IPS-NIHi11 (cell line): ENCODE results near the gene ADAMTS17.
"Not testable (repeated sequence)": the region's sequence is repeated elsewhere in the genome, so short reads cannot be mapped to it uniquely, and the experiment has no call there.

Experiments
- DNase-seq: peaks from one replicate; pipeline ENCODE4 v3.0.0; 2012; ENCODE audit warnings: mixed read lengths, low spot score

ADAMTS17 gene

GRCh38 chr15:100083572-100083971 is 258.2 kb downstream of the ADAMTS17 start:
- DNase-seq, result no peak

- DNase-seq, result no peak
Measured at GRCh38 chr15:100082761-100083402, 258.9 kb downstream of the ADAMTS17 start.

- no peak for DNase-seq
Measured at GRCh38 chr15:100081454-100081853, 260.3 kb downstream of the ADAMTS17 start.

GRCh38 chr15:100078511-100079220 is 263.1 kb downstream of the ADAMTS17 start:
- no peak for DNase-seq

GRCh38 chr15:100075229-100075628 is 266.5 kb downstream of the ADAMTS17 start:
- no peak for DNase-seq

- no peak for DNase-seq
Measured at GRCh38 chr15:100073982-100074381, 267.8 kb downstream of the ADAMTS17 start.

GRCh38 chr15:100066521-100067280 is 275.1 kb downstream of the ADAMTS17 start:
- DNase-seq, result not testable (repeated sequence)

GRCh38 chr15:100061944-100062343 is 279.8 kb downstream of the ADAMTS17 start:
- no peak for DNase-seq

- DNase-seq, result peak; percentile 47
Measured at GRCh38 chr15:100060276-100060926, 281.4 kb downstream of the ADAMTS17 start.

- DNase-seq, result no peak
Measured at GRCh38 chr15:100059521-100059920, 282.3 kb downstream of the ADAMTS17 start.

GRCh38 chr15:100059094-100059493 is 282.7 kb downstream of the ADAMTS17 start:
- DNase-seq, result no peak

- no peak for DNase-seq
Measured at GRCh38 chr15:100058458-100058857, 283.3 kb downstream of the ADAMTS17 start.

GRCh38 chr15:100057281-100057680 is 284.5 kb downstream of the ADAMTS17 start:
- DNase-seq, result no peak

GRCh38 chr15:100056411-100057072 is 285.2 kb downstream of the ADAMTS17 start:
- DNase-seq, result no peak

GRCh38 chr15:100055821-100056220 is 286.0 kb downstream of the ADAMTS17 start:
- DNase-seq, result no peak

- no peak for DNase-seq
Measured at GRCh38 chr15:100054539-100054938, 287.2 kb downstream of the ADAMTS17 start.

GRCh38 chr15:100053474-100054121 is 288.2 kb downstream of the ADAMTS17 start:
- DNase-seq, result no peak

GRCh38 chr15:100052716-100053473 is 288.9 kb downstream of the ADAMTS17 start:
- no peak for DNase-seq

GRCh38 chr15:100050877-100051786 is 290.6 kb downstream of the ADAMTS17 start:
- no peak for DNase-seq
